Posterior cingulate gyrus (tissue), 11 donors: ENCODE measurements around the gene ITM2C.

Source experiments
- DNase-seq, 10 donors: peaks; one replicate each; pipeline versions ENCODE4 v3.0.0 to v3.0.0-alpha.2; 2020 to 2021; ENCODE audit warnings: mixed read lengths in 3 of 10
- intact Hi-C: fragments of 100-400 bp; cut with DNase I; formaldehyde crosslinking; loops from one replicate; pipeline ENCODE4 v1.15.1; 2023

The ITM2C gene

GRCh38 chr2:230887342-230887741 is 22.6 kb downstream of the ITM2C start:
- no peak for DNase-seq
- intact Hi-C loops = no loop called here

- intact Hi-C loops = no loop called here
- peak in 3 of 10 donors; percentile 8 to 52 (median 32) for DNase-seq
Observed at GRCh38 chr2:230888824-230889400, 24.2 kb downstream of the ITM2C start.

DNA sequence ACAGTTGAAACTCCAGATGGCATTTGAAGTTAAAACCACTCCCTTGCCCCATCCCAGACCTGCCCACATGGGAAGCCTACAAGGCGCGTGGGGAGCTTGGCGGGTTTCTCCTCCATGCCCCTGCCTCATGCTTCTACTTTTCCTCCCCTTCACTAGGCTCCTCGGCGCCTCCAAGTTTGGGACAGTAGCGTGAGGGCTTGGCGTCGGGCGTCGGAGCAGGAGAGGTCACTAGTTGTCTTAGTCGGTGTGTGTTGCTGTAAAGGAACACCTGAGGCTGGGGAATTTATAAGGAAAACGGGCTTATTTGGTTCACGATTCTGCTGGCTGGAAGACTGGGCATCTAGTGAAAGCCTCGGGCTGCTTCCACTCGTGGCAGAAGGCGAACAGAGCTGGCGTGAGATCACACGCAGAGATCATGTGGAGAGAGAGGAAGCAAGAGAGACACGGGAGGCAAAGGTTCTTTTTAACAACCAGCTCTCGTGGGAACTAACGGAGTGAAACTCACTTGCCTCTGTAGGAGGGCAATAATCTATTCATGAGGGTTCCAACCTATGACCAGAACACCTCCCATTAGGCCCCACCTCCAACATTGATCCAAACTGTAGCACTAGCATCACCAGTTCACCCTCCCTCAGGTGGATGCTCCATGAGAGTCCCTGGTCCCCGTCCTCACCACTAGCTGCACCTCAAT is 25.3 kb downstream of the ITM2C start:
- intact Hi-C loops = no loop called here
- DNase-seq = peak in 2 of 10 donors; percentile 19 to 52

- peak in 2 of 10 donors; percentile 22 to 79 for DNase-seq
Observed at GRCh38 chr2:230890646-230891045, 25.9 kb downstream of the ITM2C start.

GRCh38 chr2:230891064-230891463 is 26.3 kb downstream of the ITM2C start:
- peak in 1 of 10 donors; percentile 35 for DNase-seq
- intact Hi-C loops = no loop called here

More at GRCh38 chr2:230890646-230891045, 25.9 kb downstream of the ITM2C start:
- intact Hi-C loops = no loop called here

GRCh38 chr2:230891509-230891908 is 26.8 kb downstream of the ITM2C start:
- intact Hi-C loops = no loop called here
- peak in 2 of 10 donors; percentile 39 to 41 for DNase-seq

DNA sequence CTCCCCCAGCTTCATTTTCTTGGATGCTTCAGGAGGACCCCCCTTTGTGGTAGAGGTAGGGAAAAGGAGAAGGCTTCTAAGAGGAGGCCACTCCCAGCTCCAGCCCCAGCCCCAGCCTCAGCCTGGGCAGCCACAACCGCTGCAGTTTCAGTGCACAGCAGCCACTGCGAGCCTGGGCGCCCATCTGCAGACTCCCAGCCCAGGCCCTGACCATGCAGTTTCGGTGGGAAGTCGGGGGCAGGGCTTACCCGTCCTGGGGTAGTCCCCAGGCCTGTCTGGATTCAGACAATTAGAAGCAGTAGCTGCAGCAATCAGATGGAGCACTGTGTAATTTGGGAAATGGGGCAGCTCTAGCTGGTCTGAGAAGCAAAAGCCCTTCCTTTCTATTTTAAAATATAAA is 28.6 kb downstream of the ITM2C start:
- DNase-seq = peak in 2 of 10 donors; percentile 82 to 85
- intact Hi-C loops = no loop called here

- intact Hi-C loops = no loop called here
- DNase-seq = peak in 4 of 10 donors; percentile 50 to 93 (median 74)
Observed at GRCh38 chr2:230893841-230894781, 29.4 kb downstream of the ITM2C start.

- intact Hi-C loops = no loop called here
- DNase-seq = peak in 3 of 10 donors; percentile 5 to 73 (median 5)
Observed at GRCh38 chr2:230895536-230896345, 31.0 kb downstream of the ITM2C start.

GRCh38 chr2:230896346-230897115 is 31.8 kb downstream of the ITM2C start:
- DNase-seq = peak in 2 of 10 donors; percentile 4 to 35
- intact Hi-C loops = no loop called here

GRCh38 chr2:230898016-230898712 is 33.4 kb downstream of the ITM2C start:
- DNase-seq = peak in 3 of 10 donors; percentile 8 to 72 (median 11)
- intact Hi-C loops = no loop called here

DNA sequence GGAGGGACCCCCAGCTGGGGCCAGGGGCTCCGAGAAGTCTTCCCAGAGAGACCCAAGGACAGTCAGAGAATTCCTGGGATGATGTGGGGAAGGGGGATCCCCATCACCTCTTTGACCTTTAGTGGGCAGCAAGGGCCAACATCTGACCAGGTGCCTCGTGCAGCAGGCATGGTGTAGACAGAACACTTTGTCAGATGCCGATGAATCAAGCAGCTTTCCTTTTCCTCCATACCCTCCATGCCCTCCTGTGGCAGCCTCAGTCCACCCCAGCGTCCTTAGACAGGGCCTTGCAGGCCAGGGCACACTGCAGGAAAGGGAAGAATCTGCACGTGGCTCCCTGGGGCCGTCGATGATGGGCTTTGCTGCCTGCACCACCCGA is 34.0 kb downstream of the ITM2C start:
- DNase-seq = peak in 3 of 10 donors; percentile 5 to 18 (median 12)
- intact Hi-C loops = no loop called here

DNA sequence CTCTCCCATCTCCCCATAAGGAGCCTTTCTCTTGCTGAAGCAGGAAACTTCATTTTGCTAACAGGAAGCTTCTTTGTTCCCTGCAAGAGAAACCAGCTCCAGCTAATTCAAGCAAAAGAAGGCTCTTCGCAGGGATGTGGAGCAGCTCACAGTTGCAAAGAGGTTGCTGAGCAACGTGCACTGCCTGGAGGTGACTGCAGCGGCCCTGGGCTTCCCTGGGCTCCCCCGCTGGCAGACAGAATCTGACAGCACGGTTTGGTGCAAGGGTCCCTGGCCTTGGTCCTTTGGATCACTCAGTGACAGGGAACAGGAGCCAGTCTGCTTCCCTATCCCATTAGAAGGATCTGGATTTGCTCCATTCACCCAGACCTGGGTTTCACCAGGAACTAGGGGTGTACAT is 34.5 kb downstream of the ITM2C start:
- intact Hi-C loops = no loop called here
- DNase-seq = peak in 5 of 10 donors; percentile 12 to 88 (median 57)

GRCh38 chr2:230899786-230900185 is 35.0 kb downstream of the ITM2C start:
- intact Hi-C loops = loop anchor here (5.0 kb wide), 1 partner anchor 77 kb away; no protein-coding TSS in a partner anchor
- peak in 2 of 10 donors; percentile 13 to 26 for DNase-seq

GRCh38 chr2:230900336-230900995 is 35.7 kb downstream of the ITM2C start:
- intact Hi-C loops = loop anchor here (5.0 kb wide), 1 partner anchor 78 kb away; no protein-coding TSS in a partner anchor
- peak in 3 of 10 donors; percentile 1 to 35 (median 3) for DNase-seq

GRCh38 chr2:230901006-230901405 is 36.3 kb downstream of the ITM2C start:
- intact Hi-C loops = loop anchor here (5.0 kb wide), 1 partner anchor 79 kb away; no protein-coding TSS in a partner anchor
- peak in 2 of 10 donors; percentile 2 to 27 for DNase-seq

GRCh38 chr2:230902180-230902899 is 37.6 kb downstream of the ITM2C start:
- peak in 7 of 10 donors; percentile 9 to 94 (median 54) for DNase-seq

More at GRCh38 chr2:230902180-230902899, 37.6 kb downstream of the ITM2C start:
- intact Hi-C loops = loop anchor here (1.0 to 5.0 kb wide), 3 partner anchors 80 to 150 kb away; no protein-coding TSS in a partner anchor
